Gastroesophageal sphincter (tissue), 3 donors: ENCODE results near the gene EPHA6.

Source experiments
- CTCF ChIP-seq, 4 experiments: fragments of 200-600 bp in 2 of 4; fragments of 450-650 bp in 2 of 4; sonication (generic) in 1 of 4; IDR thresholded peaks; one replicate each; pipeline ENCODE4 v1.5.1; 2017 to 2019; ENCODE audit warnings: antibody characterized with exemption in 4 of 4, mild to moderate bottlenecking in 2 of 4, moderate library complexity in 2 of 4
- POLR2AphosphoS5 ChIP-seq: sonication (generic); formaldehyde crosslinking; IDR thresholded peaks from one replicate; pipeline ENCODE4 v1.6.1; 2017; ENCODE audit warnings: antibody characterized with exemption

GRCh38 chr3:97297032-97297431 lies 482.6 kb downstream of the EPHA6 start:
- TF ChIP-seq CTCF (IDR thresholded peaks at IDR 0.05) (no peak), POLR2AphosphoS5 (no peak)
